GM19372 (cell line): ENCODE measurements around the gene TCERG1L.
"Not testable (repeated sequence)": the region's sequence is repeated elsewhere in the genome, so short reads cannot be mapped to it uniquely, and the experiment has no call there.

Experiments
- ATAC-seq: cut with Tn5 transposase; IDR thresholded peaks from one replicate; pipeline ENCODE4 v1.9.1; 2021; ENCODE audit warnings: mild to moderate bottlenecking, low read depth, moderate library complexity; ENCODE audit not compliant: unreplicated experiment

The TCERG1L gene

DNA sequence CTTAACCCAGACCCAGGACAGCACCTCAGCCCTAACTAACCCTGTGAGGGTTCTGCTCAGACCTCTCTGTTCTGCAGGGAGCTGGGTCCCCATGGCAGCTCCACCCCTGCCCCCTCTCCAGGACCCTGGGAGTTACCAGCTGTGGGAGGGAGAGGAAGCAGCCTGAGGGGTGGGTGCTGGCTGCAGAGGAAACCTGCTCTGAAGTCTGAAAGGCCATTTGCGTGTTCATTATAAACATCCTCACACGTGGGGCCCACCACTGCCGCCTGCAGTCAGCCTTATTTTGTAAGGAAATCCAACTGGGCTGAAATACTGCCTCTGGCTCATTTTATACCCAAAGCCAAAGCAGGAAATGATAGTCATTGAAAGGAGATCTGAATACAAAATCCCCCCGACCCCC, 195.7 kb downstream of the TCERG1L start:
- ATAC-seq, result no peak

DNA sequence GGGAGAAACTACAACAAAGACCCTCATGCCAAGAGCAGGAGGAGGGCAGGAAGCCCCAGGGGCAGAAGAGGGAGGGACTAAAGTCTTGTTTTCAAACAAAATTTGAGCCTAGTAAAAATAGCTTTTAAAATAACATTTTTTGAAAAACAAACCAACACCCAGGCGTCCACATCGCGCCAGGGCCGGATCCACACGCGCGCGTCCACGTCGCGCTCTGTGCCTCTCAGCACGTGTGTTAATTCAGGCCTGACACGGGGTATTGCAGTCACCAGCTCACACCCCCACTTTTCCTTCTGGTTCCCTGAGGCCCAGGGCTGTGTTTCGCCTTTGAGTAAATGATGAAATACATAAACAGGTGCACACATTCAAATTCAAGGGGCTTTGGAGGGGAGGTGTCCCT, 196.2 kb downstream of the TCERG1L start:
- no peak for ATAC-seq

DNA sequence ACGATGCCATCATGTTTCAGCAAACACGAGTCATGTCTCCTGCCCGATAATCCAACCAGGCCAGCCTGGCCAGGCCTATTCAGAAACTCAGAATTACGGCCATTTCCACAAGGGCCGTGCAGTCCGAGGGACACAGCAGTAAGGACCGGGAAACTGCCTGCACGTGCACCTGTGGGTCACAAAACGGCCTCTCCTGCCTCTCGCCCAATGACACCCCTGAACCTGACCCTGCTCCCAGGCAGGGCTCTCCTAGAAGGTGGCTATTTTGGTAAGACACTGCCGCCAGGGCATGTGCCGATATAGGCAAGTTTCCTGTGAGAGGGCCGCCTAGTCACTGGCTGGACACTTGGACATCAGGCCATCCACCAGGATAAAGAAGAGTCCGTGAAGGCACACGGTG, 196.7 kb downstream of the TCERG1L start:
- no peak for ATAC-seq

DNA sequence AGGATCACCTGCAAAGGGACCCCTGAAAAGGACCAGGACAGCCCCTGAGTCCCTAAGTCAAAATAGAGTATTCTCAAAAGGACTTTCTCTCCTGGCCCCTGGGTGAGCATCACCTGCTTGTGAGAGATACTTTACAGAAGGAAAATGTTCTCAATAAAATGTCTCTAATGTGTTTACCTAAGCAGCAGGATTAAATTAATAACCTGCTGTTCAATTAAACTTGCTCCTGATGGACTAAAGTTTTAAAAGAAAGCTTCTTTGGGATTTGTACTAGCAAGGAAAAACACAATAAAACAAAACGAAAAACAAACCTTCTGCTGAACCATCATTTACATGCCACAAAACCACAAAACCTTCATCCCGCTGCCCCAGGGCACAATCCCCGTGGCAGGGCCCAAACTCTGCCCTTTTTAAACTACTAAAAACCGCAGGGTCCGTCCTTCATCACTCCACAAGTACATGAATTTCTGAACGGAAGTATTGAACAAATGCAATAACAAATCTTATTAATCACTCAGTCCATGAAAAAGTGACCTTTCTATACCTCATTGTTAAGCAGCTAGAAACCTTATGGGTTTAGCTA, 197.7 kb downstream of the TCERG1L start:
- no peak for ATAC-seq

DNA sequence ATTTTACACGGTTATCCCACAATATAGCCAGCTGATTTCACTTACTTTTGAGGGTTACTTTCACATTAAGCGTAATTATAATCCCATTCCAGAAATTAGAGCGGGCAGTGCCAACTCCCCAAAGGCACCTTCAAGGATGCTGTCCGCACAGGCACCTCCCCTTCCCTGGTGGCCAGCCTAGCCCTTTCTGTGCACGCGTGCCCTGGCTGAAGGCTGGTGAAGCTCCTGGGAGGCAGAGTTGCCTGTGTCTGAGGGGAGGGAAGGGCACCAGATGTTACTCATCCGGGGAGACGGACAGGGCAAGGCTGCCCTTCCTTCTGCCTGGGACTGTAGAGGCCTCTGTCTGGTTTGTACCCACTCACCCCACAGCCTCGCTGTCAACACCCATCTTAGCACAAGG, 198.4 kb downstream of the TCERG1L start:
- no peak for ATAC-seq

DNA sequence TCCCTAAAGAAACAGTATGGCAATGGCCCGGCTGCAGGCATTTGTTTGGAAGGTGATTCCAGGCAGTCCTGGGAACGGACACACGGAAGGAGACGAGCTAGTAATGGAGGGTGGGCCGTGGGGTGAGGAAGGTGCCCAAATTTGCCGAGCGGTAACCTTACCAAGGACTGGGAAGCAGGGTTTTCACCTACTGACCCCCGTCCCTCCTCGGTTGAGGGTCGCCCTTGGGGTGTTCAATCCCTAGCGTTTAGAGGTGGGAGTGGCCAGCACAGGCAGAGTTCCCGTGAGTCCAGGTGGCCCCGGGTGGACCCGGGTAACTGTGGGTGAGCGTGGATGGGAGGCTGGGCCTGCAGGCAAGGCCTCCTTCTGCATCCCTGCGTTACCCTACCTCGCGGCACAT, 198.8 kb downstream of the TCERG1L start:
- ATAC-seq, result no peak

DNA sequence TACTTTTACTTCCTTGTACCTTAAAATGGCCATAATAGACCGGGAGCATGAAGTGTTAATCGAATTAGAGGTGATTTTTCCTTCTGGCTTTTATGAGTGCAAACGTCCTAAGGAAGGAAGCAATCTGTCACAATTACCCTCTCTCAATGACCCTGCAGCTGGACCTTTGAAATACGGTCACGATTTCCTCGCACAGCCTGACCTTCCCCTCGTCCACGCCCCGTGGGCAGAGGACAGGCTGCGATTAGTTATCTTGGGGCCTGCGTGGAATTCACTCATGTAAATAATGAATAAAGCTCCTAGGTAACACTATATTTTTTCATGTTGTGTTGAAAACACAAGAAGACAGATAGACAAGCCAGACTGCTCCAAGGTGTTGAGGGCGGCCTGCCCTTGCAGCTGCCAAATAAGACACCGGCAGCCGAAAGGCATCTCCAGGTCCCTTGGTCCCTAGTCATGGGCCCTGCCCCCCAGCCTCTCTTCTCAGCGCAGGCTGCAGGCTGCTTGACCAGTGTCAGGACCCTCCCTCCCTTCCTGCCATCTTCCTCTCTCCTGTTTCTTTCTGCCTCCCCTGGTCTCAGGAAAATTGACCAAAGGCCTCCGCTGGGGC, 199.9 kb downstream of the TCERG1L start:
- ATAC-seq, result no peak

DNA sequence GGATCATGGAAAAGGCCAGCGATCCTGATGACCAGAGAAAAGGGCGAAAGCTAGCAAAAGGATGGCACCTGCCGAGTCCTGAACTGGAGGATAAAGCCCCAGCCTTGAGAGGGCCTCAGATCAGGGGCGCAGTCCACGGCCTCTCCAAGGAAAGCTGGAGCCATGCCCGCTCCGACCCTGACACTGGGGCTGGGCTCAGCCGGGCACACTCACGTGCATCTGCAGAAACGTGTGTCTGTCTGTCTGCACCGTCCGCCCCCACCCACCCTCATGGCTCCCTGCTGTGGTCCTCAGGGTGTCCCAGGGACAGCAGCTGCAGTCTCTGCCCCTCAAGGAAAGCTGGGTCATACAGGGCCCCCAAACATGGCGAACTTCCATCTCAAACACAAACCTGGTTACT, 200.5 kb downstream of the TCERG1L start:
- no peak for ATAC-seq

DNA sequence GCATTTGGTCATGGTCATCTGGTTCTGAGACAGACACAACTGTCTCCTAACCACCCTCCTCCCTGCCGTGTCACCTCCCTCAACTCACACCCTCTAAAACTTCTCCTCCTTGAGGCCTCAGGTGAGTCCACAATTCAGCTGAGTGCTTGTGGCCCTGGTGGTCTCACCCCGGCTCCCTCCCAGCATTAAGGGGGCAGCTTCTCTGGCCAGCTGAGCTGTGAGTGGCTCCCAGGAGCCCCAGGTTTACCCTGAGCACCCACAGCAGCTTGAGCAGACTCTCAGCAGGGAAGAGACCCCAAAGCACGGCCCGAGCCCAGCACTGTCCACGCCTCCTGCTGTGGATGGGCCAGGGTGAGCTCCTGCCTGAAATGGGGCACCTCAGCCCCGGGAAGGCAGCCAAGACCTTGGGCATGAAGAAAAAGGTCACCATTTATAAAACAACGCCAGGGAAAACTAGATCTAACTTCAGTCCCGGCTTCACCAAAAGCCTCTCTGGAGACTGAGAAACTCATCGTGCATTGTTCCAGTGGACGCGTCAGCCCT, 201.2 kb downstream of the TCERG1L start:
- ATAC-seq, result no peak

DNA sequence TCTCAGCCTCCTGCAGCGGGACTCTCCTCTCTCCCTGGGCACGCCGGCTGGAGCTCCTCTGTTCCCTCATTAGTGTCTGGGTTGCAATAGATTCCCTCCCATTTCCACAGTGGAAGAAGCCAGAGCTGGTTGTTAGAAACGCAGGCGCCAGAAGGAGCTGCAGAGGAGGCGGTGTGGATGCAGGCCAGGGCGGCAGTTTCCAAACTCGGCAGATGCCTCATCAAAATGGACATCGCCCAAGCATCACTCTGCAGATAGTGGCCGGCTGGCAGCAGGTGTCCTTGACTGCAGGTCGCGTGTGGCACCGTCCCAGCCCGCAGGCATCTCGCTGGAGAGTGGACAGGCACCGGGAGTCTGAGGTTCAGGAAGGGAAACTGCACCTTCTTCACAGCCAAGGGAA, 201.8 kb downstream of the TCERG1L start:
- ATAC-seq, result no peak

DNA sequence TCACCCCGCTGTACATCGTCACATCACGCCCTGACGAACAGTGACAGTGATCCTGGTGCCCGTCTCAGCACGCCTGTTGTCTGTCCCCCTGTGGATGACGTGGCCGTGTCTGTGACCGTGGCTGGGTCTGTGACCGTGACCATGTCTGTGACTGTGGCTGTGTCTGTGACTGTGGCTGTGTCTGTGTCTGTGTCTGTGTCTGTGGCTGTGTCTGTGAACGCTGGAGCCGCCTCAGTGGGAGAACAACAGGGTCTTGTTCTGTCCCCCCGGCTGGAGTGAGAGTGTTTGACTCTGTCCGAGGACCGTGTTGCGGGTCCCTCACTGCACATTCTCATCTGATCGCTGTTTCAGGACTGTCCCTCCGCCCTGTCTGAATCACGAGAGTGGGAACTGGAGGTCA, 202.2 kb downstream of the TCERG1L start:
- no peak for ATAC-seq

DNA sequence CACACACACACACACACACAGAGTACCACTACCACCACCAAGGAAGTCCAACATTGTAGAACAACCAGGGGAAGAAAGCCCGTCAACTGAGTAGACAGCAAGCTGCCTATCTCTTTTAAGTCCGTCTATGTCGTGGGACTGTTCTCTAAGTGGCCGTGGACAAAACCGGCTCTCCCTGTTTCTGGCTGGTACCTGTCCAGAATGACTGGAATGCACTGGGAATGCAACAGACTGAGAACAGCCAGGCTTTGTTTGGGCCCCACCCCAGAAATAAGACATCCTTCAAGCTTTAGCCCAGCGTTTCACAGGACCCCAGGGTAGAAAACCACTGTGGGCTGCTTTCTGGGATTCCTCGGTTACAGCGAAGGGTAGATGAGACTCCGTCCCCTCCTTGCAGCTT, 203.6 kb downstream of the TCERG1L start:
- no peak for ATAC-seq

DNA sequence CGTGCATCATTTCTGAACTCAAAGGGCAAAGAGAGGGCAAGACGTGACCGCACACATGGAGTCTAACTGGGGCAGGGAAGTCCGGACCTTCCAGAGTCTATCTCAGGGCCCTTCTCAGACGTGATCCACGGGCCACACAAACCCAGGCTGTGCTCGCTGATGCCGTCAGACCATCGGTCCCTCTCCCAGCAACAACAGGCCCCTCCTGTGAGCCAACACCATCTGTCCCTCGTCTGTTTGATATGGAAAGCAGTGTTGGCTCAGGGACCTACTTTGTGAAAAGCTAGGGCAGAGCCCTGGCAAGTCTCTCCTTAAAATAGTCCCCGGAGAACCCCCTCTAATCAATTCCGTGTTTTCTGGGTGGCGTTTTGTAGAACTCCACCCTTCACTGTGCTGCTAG, 208.8 kb downstream of the TCERG1L start:
- ATAC-seq, result no peak

DNA sequence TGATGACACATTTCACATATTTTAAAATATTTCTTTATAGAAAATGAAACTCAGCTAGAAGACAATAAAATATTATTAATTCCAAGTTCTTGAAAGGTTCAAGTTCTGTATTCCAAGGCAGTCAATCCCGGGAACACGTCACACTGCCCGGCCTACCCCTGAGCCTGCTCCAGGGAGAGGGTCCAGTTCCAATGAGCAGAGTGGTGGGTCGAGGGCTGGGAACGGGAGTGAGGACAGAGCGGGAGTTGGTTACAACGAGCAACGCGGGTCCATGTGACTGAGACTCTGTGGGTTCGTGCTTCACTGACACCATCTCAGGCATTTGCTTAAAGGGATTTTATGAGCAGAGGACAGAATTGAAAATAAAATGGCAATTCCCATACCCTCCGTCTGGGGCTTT, 209.4 kb downstream of the TCERG1L start:
- no peak for ATAC-seq

DNA sequence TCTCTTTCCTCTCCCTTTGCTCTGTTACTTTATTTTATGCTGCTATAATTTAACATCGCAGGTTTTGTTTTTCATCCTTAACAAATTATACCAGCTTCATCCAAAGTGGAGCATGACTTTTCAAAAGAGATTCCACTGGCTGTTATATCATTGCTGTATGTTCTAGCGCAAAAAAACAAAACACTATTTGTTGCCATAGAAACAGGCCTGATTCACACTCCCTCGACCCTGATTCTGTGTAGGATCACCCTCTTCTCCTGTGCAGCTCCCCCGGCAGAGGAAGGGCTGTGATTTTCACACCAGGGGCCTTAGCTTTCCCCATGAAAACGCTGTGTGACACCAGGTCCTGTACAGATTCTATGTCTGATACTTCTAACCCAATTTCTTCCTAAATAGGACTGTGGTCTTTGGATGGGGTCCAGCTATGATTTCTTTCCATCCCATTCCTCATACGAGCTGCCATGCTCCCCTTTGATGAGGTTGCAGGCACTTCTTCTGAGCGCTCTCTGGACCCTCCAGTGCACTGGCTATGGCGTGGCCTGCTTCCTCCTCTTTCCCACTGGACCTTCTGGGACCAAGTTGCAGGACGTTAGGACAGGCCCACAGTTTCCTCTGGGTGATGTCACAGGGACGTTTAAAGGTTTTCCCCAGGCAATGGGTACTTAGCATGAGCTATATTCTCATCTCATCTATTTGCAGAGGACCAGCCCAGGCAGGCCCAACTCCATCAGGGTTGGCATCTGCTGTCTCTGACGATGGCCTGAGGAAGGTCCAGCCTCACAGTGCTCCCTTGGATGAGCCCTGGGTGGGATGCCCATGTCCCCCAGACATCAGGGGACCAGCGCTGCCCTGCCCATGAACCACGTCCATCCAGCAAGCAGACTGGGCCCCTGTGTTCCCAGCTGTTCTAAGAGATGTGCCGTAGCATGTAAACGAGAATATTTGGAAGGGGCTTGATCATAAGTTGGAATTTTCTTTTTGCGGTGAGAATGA, 210.8 kb downstream of the TCERG1L start:
- not testable (repeated sequence) for ATAC-seq

DNA sequence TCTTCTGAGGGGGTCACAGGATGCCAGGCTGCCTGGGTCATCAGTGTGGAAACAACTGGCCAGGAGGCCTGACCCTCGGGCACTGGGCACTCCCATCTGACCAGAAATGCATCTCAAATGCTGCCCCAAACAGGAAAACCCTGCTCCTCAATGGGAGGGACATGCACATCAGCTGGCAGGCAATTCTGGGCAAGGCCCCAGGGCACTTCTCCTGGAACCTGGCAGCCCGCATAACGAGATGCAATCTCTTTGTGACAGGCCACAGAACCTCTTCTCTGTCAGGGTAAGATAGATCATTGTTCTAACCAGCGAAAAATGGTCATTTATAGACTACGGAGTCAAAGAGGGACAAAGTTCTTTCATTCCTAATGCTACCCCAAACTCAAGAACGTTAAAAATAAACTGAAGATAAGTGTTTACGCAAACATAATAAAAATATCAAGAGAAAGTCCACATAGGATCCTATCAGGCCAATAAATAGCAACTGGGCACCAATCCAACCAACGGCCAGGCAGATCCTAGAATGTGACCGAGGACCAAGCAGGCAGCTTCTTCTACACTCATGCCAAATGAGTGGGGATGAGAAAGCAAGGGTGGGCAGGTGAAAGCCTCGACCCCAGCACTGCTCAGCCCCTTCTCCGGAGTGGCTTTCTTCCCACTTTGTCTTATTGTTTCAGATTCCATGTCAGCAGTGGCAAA, 212.3 kb downstream of the TCERG1L start:
- no peak for ATAC-seq

DNA sequence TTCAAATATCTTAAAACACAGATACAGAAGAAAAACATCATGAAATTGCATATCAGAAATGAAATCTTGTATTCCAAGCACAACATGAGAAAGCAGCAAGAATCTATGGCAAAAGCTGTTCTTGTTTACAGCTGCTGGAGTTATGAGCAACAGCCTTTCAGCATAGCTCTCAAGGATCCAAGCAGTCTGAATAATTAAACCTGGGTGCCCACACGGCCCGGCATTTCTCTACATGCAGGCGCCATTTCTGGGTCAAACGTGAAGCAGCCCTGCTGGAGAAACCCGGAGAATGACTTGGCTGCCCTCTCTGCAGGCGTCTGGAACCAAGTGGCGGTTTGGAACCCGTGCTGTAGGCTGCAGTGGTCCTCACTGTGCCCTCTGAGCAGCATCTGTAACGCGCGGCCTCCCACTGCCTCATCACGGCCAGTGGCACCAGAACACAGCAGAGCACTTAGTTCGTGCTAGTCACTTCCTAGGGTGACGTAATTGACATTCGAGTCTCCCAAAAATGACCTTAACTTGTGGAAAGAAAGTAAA, 213.0 kb downstream of the TCERG1L start:
- ATAC-seq, result no peak

DNA sequence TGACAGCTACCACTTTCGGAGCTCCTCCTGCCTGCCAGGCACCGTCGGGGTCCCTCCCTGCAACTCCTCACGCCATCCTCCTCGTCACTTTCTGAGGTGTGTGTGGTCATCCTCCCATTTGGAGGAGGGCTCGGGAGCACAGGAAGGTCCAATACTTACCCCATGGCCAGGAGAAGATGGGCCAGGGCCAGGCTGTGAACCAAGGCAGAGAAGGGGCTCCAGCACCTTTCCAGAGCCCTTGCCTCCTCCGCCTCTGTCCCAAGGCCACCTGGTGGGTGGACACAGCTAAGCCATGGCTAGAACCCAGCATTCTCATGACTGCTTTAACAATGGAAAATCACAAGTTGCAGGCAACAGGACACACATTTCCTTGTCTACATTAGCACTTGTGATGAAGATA, 215.5 kb downstream of the TCERG1L start:
- ATAC-seq, result no peak

DNA sequence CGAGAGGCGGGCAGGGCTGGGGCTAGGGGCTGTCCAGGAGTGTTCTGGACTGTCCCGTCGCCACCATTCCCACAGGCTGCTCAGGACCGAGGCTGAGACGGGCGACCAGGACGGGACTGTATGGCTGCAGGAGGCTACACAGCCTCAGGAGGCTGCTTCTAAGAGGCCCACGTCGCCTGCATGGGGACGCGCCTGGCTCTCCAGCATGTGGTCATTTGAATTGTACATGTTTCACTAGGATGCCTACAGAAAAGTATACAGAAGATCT, 216.3 kb downstream of the TCERG1L start:
- no peak for ATAC-seq

DNA sequence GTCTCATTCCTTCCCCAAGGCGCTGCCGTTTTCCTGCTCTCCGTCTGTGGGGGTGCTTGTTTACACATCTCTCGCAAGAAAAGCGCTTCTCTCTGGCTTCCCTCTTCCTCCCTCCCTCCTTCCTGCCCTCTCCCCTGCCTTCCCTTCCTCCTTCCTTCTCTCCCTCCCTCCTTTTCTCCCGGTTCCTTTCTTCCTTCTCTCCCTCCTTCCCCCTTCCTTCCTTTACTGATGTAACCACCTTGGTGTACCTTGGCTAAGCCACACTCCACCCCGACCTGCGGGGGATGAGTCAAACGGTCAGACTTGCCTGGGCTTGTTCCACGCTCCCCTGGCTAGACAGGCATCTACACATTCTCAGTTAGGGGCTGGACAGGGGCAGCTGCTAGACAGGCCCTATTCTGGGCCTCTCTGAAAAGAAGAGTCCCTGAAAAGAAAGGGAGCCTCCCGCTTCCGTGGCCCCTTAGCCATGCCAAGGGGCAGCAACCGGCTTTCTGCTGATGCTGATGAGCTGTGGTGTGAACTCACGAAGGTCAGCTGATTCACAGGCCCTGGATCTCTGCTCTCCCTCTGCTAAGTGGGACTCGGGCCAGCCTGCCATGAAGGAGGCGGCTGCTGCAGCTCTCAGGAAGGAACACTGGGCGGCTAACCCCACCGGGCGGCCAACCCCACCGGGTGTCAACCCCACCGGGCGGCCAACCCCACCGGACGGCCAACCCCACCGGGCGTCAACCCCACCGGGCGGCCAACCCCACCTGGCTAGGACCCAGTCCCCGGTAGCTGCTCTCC, 216.8 kb downstream of the TCERG1L start:
- no peak for ATAC-seq
